ENCODE measurements around the gene GRK6.

DNA sequence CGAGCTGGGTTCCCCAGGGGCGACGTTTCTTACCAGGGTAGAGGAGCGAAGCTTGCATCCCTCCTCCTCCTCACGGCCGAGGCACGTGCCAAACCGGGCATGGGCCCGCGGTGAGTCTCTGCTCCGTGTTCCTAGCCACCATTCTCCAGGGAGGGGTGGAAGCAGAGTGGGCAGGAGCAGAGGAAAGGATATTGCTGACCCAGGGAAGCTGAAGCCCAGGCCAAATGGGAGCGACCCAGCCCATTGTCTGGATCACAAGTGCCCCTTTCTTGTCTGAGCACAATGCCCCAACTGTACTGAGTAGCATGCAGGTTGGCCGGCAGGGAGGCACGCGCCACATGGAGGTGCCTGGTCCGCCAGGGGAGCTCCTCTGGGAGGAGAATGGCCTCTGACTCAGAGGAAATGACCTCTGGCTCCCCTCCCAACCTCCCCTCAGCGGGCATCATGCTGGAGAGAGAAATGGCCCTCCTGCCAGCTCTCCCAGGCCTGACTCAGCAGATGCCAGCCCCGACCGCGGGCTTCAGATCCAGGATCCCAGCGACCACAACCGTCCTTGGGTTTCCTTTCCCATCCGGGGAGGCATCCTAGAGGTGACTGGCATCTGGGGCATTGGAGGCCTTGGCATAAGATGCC is 21.3 kb downstream of the GRK6 start:
- TF ChIP-seq CREB1 (IDR thresholded peaks at IDR 0.05; ENCODE audit: low read depth) (no peak), FOXM1 (IDR thresholded peaks at IDR 0.05; ENCODE audit: borderline replicate concordance, low read depth) (no peak), RAD21 (IDR thresholded peaks at IDR 0.05; ENCODE audit: low read depth) (no peak; the same call in 1 of the 2 replicates), EP300 (IDR thresholded peaks at IDR 0.05; ENCODE audit: borderline replicate concordance) (no peak; the same call in 1 of the 2 replicates)
- TF ChIP-seq, protein P1, sequence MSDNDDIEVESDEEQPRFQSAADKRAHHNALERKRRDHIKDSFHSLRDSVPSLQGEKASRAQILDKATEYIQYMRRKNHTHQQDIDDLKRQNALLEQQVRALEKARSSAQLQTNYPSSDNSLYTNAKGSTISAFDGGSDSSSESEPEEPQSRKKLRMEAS (IDR thresholded peaks at IDR 0.05), result peak; percentile 95
- TF ChIP-seq, protein P2, sequence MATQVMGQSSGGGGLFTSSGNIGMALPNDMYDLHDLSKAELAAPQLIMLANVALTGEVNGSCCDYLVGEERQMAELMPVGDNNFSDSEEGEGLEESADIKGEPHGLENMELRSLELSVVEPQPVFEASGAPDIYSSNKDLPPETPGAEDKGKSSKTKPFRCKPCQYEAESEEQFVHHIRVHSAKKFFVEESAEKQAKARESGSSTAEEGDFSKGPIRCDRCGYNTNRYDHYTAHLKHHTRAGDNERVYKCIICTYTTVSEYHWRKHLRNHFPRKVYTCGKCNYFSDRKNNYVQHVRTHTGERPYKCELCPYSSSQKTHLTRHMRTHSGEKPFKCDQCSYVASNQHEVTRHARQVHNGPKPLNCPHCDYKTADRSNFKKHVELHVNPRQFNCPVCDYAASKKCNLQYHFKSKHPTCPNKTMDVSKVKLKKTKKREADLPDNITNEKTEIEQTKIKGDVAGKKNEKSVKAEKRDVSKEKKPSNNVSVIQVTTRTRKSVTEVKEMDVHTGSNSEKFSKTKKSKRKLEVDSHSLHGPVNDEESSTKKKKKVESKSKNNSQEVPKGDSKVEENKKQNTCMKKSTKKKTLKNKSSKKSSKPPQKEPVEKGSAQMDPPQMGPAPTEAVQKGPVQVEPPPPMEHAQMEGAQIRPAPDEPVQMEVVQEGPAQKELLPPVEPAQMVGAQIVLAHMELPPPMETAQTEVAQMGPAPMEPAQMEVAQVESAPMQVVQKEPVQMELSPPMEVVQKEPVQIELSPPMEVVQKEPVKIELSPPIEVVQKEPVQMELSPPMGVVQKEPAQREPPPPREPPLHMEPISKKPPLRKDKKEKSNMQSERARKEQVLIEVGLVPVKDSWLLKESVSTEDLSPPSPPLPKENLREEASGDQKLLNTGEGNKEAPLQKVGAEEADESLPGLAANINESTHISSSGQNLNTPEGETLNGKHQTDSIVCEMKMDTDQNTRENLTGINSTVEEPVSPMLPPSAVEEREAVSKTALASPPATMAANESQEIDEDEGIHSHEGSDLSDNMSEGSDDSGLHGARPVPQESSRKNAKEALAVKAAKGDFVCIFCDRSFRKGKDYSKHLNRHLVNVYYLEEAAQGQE (IDR thresholded peaks at IDR 0.05; ENCODE audit: low read depth), result no peak

Measured in Ishikawa (cell line).